Measurements from ENCODE around the gene SDHAF3. TPM values are rescaled to one million over a fixed set of nuclear protein-coding genes. Genes with fewer than 3 reads are reported as not detected.

SDHAF3 gene
- polyA plus RNA-seq, 3 donors, result 2.9 to 23.3 (median 23.2) TPM

DNA sequence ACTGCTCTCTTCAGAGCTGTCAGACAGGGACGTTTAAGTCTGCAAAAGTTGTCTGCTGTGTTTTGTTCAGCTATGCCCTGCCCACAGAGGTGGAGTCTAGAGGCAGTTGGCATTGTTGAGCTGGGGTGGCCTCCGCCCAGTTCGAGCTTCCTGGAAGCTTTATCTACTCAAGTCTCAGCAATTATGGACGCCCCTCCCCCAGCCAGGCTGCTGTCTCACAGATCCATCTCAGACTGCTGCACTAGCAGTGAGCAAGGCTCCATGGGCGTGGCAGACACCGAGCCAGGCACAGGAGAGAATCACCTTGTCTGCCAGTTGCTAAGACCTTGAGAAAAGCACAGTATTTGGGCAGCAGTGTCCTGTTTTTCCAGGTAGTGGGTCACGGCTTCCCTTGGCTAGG is 98.1 kb downstream of the SDHAF3 start:
- Mint-ChIP-seq H3K27ac (no peak overlapping the region), H3K36me3 (no peaks in the 10 kb centered on the region), H3K9me3 (peaks cover 2 to 19% (median 10%) of the 10 kb centered on the region in 7 donors), H3K4me3 (no peak overlapping the region), H3K4me1 (no peaks in the 10 kb centered on the region), H3K27me3 (ENCODE audit: low read depth in 3 of 3) (no peaks in the 10 kb centered on the region)
- DNase-seq, result no peak
- H3K27ac ChIP-seq (ENCODE audit: low read depth in 1 of 2, low read length in 2 of 2), result no peak overlapping the region
- H3K27me3 ChIP-seq (ENCODE audit: control insufficient read depth in 2 of 2, insufficient read depth in 2 of 2, low read length in 2 of 2), result no peaks in the 10 kb centered on the region
- H3K9me3 ChIP-seq (replicated peaks in 1 of 2; ENCODE audit: control insufficient read depth in 1 of 2, insufficient read depth in 1 of 2, low read length in 2 of 2), result peaks cover 0 to 6% of the 10 kb centered on the region in 2 donors
- no peaks in the 10 kb centered on the region for H3K79me2 ChIP-seq (ENCODE audit: insufficient read depth, low read length)
- no peak overlapping the region for H3K9ac ChIP-seq (ENCODE audit: insufficient read depth, low read length, poor library complexity, severe bottlenecking)
- no peak overlapping the region for H2AFZ ChIP-seq (ENCODE audit: insufficient read depth, low read depth, low read length, poor library complexity, severe bottlenecking)
- no peaks in the 10 kb centered on the region for H4K20me1 ChIP-seq (ENCODE audit: insufficient read depth, low read length)
- WGBS (ENCODE audit: insufficient coverage), result 67% methylated on average over 5 of the region's 7 CpGs
- no peaks in the 10 kb centered on the region for H3K36me3 ChIP-seq (replicated peaks in 1 of 2; ENCODE audit: control insufficient read depth in 1 of 2, insufficient read depth in 2 of 2, low read length in 2 of 2)
- no peak overlapping the region for H3K4me2 ChIP-seq (replicated peaks; ENCODE audit: extremely low read depth, low read length, poor library complexity, severe bottlenecking)
- intact Hi-C loops (cut with micrococcal nuclease), result no loop called here
- TF ChIP-seq, protein P1, sequence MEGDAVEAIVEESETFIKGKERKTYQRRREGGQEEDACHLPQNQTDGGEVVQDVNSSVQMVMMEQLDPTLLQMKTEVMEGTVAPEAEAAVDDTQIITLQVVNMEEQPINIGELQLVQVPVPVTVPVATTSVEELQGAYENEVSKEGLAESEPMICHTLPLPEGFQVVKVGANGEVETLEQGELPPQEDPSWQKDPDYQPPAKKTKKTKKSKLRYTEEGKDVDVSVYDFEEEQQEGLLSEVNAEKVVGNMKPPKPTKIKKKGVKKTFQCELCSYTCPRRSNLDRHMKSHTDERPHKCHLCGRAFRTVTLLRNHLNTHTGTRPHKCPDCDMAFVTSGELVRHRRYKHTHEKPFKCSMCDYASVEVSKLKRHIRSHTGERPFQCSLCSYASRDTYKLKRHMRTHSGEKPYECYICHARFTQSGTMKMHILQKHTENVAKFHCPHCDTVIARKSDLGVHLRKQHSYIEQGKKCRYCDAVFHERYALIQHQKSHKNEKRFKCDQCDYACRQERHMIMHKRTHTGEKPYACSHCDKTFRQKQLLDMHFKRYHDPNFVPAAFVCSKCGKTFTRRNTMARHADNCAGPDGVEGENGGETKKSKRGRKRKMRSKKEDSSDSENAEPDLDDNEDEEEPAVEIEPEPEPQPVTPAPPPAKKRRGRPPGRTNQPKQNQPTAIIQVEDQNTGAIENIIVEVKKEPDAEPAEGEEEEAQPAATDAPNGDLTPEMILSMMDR (IDR thresholded peaks at IDR 0.05), result no peak
- no peaks in the 10 kb centered on the region for H3K4me1 ChIP-seq (ENCODE audit: control insufficient read depth in 1 of 2, insufficient read depth in 2 of 2, low read length in 2 of 2)
- H3K4me3 ChIP-seq (replicated peaks in 1 of 3; ENCODE audit: low read depth in 2 of 3, low read length in 3 of 3), result no peak overlapping the region

DNA sequence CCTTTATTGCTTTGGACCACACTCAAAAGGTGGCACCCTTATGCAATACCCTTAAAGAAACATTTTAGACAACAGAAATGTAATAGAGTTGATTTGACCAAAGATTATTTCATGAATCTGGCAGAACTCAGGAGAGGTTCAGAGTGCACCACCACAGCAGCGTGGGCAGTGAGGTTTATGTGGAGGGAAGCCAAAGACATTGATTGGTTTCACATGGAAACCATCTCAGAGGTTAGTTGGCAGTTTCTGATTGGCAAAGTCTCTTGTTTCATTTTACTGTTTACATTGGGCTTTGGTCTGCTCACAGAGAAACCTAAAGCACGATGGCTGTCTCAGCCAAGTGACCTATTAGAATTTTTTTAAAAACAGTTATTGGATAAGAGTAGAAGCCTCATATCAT is 101.3 kb downstream of the SDHAF3 start:
- Histone ChIP-seq H3K4me2 (replicated peaks; ENCODE audit: extremely low read depth, low read length, poor library complexity, severe bottlenecking) (no peak overlapping the region), H3K4me1 (ENCODE audit: control insufficient read depth in 1 of 2, insufficient read depth in 2 of 2, low read length in 2 of 2) (no peaks in the 10 kb centered on the region), H4K20me1 (ENCODE audit: insufficient read depth, low read length) (no peaks in the 10 kb centered on the region), H3K9ac (ENCODE audit: insufficient read depth, low read length, poor library complexity, severe bottlenecking) (no peak overlapping the region), H3K9me3 (replicated peaks in 1 of 2; ENCODE audit: control insufficient read depth in 1 of 2, insufficient read depth in 1 of 2, low read length in 2 of 2) (peaks cover 0 to 9% of the 10 kb centered on the region in 2 donors), H3K27me3 (ENCODE audit: control insufficient read depth in 2 of 2, insufficient read depth in 2 of 2, low read length in 2 of 2) (no peaks in the 10 kb centered on the region), H2AFZ (ENCODE audit: insufficient read depth, low read depth, low read length, poor library complexity, severe bottlenecking) (no peak overlapping the region), H3K27ac (ENCODE audit: low read depth in 1 of 2, low read length in 2 of 2) (no peak overlapping the region), H3K4me3 (replicated peaks in 1 of 3; ENCODE audit: low read depth in 2 of 3, low read length in 3 of 3) (no peak overlapping the region), H3K79me2 (ENCODE audit: insufficient read depth, low read length) (no peaks in the 10 kb centered on the region), H3K36me3 (replicated peaks in 1 of 2; ENCODE audit: control insufficient read depth in 1 of 2, insufficient read depth in 2 of 2, low read length in 2 of 2) (no peaks in the 10 kb centered on the region)
- no peaks in the 10 kb centered on the region for H3K36me3 Mint-ChIP-seq
- H3K4me1 Mint-ChIP-seq, result no peaks in the 10 kb centered on the region
- TF ChIP-seq, protein P1 (IDR thresholded peaks at IDR 0.05), result no peak
- H3K4me3 Mint-ChIP-seq, result no peak overlapping the region
- H3K27me3 Mint-ChIP-seq (ENCODE audit: low read depth in 3 of 3), result peaks cover 0 to 2% (median 0%) of the 10 kb centered on the region in 3 donors
- no peak for DNase-seq
- intact Hi-C loops (cut with micrococcal nuclease), result no loop called here
- WGBS (ENCODE audit: insufficient coverage), result 0% methylated on average over 1 of the region's 2 CpGs
- H3K9me3 Mint-ChIP-seq, result peaks cover 6 to 18% (median 11%) of the 10 kb centered on the region in 7 donors
- no peak overlapping the region for H3K27ac Mint-ChIP-seq
